HepG2 (cell line): Measurements from ENCODE around the gene EPHB4. TPM values are rescaled to one million over a fixed set of nuclear protein-coding genes. Genes with fewer than 3 reads are reported as not detected.

Experiments
- ARID2 ChIP-seq: sonication (generic); formaldehyde crosslinking; IDR thresholded peaks from 2 replicates; pipeline ENCODE4 v1.8.1; 2022; ENCODE audit warnings: mild to moderate bottlenecking, missing genetic modification reagents, borderline replicate concordance
- ASH2L ChIP-seq: fragments of 300-600, 200-600 bp; sonication (generic); IDR thresholded peaks from 2 replicates; pipeline ENCODE4 v1.7.0; 2017; ENCODE audit warnings: low read depth, mild to moderate bottlenecking, moderate library complexity, mixed read lengths, low read length; ENCODE audit not compliant: insufficient read length
- HMGXB4 ChIP-seq, 2 experiments: sonication (generic) in 1 of 2; formaldehyde crosslinking in 1 of 2; IDR thresholded peaks; 2 replicates each; pipeline versions ENCODE4 v1.4.0 to v1.6.1; 2018 to 2020; ENCODE audit warnings: missing genetic modification reagents in 2 of 2, borderline replicate concordance in 1 of 2, low read depth in 1 of 2, mild to moderate bottlenecking in 1 of 2, missing biosample characterization in 1 of 2
- NCOA1 ChIP-seq: sonication (generic); formaldehyde crosslinking; IDR thresholded peaks from 2 replicates; pipeline ENCODE4 v1.9.0; 2021; ENCODE audit warnings: missing genetic modification reagents
- RAD21 ChIP-seq: fragments of 450-650 bp; formaldehyde crosslinking; IDR thresholded peaks from 2 replicates; pipeline ENCODE4 v1.5.0; 2020; ENCODE audit warnings: mild to moderate bottlenecking
- SOX13 ChIP-seq, 3 experiments: fragments of 450-650 bp in 1 of 3; sonication (generic) in 1 of 3; formaldehyde crosslinking in 1 of 3; IDR thresholded peaks in 2 of 3; conservative IDR thresholded peaks in 1 of 3; 2 replicates each; pipeline versions ENCODE4 v1.5.0 to v1.6.1; 2016 to 2020; ENCODE audit warnings: antibody characterized with exemption in 1 of 3, mild to moderate bottlenecking in 1 of 3, missing compliant biosample characterization in 1 of 3, missing genetic modification reagents in 1 of 3, moderate library complexity in 1 of 3
- STAT6 ChIP-seq: sonication (generic); formaldehyde crosslinking; IDR thresholded peaks from 2 replicates; pipeline ENCODE4 v1.4.0; 2020; ENCODE audit warnings: missing genetic modification reagents, mild to moderate bottlenecking, borderline replicate concordance
- ZNF556 ChIP-seq: sonication (generic); formaldehyde crosslinking; IDR thresholded peaks from 2 replicates; pipeline ENCODE4 v1.4.0; 2020; ENCODE audit warnings: mild to moderate bottlenecking, missing genetic modification reagents, borderline replicate concordance
- ZNF704 ChIP-seq: sonication (generic); formaldehyde crosslinking; IDR thresholded peaks from 2 replicates; pipeline ENCODE4 v1.8.1; 2023; ENCODE audit warnings: mild to moderate bottlenecking, inconsistent platforms, moderate library complexity, missing genetic modification reagents, borderline replicate concordance
- ZNF800 ChIP-seq: sonication (generic); formaldehyde crosslinking; IDR thresholded peaks from 2 replicates; pipeline ENCODE4 v1.4.0; 2020; ENCODE audit warnings: missing genetic modification reagents
- ZSCAN5A ChIP-seq: sonication (generic); formaldehyde crosslinking; IDR thresholded peaks from 2 replicates; pipeline ENCODE4 v1.8.0; 2022; ENCODE audit warnings: mild to moderate bottlenecking, missing genetic modification reagents, borderline replicate concordance
- polyA plus RNA-seq, 8 experiments: library from polyadenylated mRNA; depleted of rRNA in 3 of 8; stranded (reverse) in 7 of 8; unstranded in 1 of 8; fragments of >200 nt; fragmentation: Illumina TruSeq in 4 of 8; extraction: Trizol in 4 of 8; gene quantifications; 2 replicates each; pipeline versions ENCODE4 v1.2.1 to v1.2.3, GENCODE V29; 2011 to 2016; ENCODE audit warnings: low read depth in 4 of 8, missing spikeins in 1 of 8, mixed read lengths in 1 of 8; ENCODE audit not compliant: insufficient read depth in 1 of 8
- total RNA-seq, 5 experiments: library from RNA; depleted of rRNA; stranded (reverse); fragments of >200 nt; fragmentation: Illumina TruSeq; extraction: Trizol; gene quantifications; 2 replicates each; pipeline ENCODE4 v1.2.3, GENCODE V29; 2016; ENCODE audit warnings: low read depth in 1 of 5
- TF ChIP-seq, protein P1 (sequence below): sonication (generic); formaldehyde crosslinking; IDR thresholded peaks from 2 replicates; pipeline ENCODE4 v1.9.0; 2021; ENCODE audit warnings: missing genetic modification reagents, borderline replicate concordance

Gene EPHB4
- total and polyA plus RNA-seq, 2 of the 13 experiments (the other 11 are each of a cell fraction or from before 2014, with no cell fraction given), result 61.4 to 69.6 TPM

- TF ChIP-seq ZNF556 (CRISPR knock-in tag) (peak; percentile 33; the same call in 1 of the 2 replicates), ZSCAN5A (CRISPR knock-in tag) (0 out of 2 replicates have a peak, but pooled peaks have one; percentile 38), NCOA1 (CRISPR knock-in tag) (peak; percentile 37; the same call in 1 of the 2 replicates), RAD21 (CRISPR knock-in tag) (peak; percentile 32; the same call in 1 of the 2 replicates), ARID2 (CRISPR knock-in tag) (peak; percentile 29; the same call in 1 of the 2 replicates), HMGXB4 (CRISPR knock-in tag; IDR thresholded peaks at IDR 0.05; ENCODE audit: borderline replicate concordance in 1 of 2, low read depth in 1 of 2) (peak; percentile 39 to 41; a peak in 3 of 4 replicates), STAT6 (CRISPR knock-in tag) (0 out of 2 replicates have a peak, but pooled peaks have one; percentile 49), ZNF704 (CRISPR knock-in tag) (0 out of 2 replicates have a peak, but pooled peaks have one; percentile 53), SOX13 (IDR thresholded peaks at IDR 0.05) (no peak), SOX13 (CRISPR knock-in tag; conservative IDR thresholded peaks at IDR 0.05 in 1 of 2, IDR thresholded peaks at IDR 0.05 in 1 of 2) (no peak), ASH2L (peak; percentile 1), ZNF800 (0 out of 2 replicates have a peak, but pooled peaks have one; percentile 34)
- TF ChIP-seq, protein P1, sequence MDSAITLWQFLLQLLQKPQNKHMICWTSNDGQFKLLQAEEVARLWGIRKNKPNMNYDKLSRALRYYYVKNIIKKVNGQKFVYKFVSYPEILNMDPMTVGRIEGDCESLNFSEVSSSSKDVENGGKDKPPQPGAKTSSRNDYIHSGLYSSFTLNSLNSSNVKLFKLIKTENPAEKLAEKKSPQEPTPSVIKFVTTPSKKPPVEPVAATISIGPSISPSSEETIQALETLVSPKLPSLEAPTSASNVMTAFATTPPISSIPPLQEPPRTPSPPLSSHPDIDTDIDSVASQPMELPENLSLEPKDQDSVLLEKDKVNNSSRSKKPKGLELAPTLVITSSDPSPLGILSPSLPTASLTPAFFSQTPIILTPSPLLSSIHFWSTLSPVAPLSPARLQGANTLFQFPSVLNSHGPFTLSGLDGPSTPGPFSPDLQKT, result no peak
Measured at GRCh38 chr7:100825751-100826513, 1.4 kb downstream of the EPHB4 start (continued).
